ENCODE results near the gene RITA1. TPM values are rescaled to one million over a fixed set of nuclear protein-coding genes. Genes with fewer than 3 reads are reported as not detected.

RITA1 gene
- total RNA-seq, 1 experiment from 2014 or later = 20.7 TPM

- POLR2A ChIA-PET = no interaction called here
- Histone ChIP-seq H3K9ac (ENCODE audit: low read length) (no peak overlapping the region), H3K9me2 (ENCODE audit: insufficient read depth) (no peaks in the 10 kb centered on the region), H3K27me3 (ENCODE audit: insufficient read depth, low read length) (no peaks in the 10 kb centered on the region), H3K79me2 (ENCODE audit: insufficient read depth, low read length) (no peaks in the 10 kb centered on the region), H3K27ac (ENCODE audit: low read depth, low read length) (no peak overlapping the region), H2AFZ (ENCODE audit: low read depth, low read length, poor library complexity, severe bottlenecking) (no peak overlapping the region), H3K4me3 (replicated peaks in 1 of 2; ENCODE audit: low read depth in 1 of 2, low read length in 2 of 2) (no peak overlapping the region), H3K4me1 (ENCODE audit: control insufficient read depth in 1 of 2, insufficient read depth in 2 of 2, low read length in 2 of 2) (peaks cover 14 to 28% of the 10 kb centered on the region in 2 experiments), H4K20me1 (ENCODE audit: insufficient read depth) (no peaks in the 10 kb centered on the region), H3K36me3 (ENCODE audit: control insufficient read depth in 1 of 2, insufficient read depth in 2 of 2, low read length in 2 of 2) (no peaks in the 10 kb centered on the region), H3K9me3 (ENCODE audit: control insufficient read depth in 1 of 2, insufficient read depth in 1 of 2, low read depth in 1 of 2, low read length in 2 of 2) (no peaks in the 10 kb centered on the region), H3K4me2 (ENCODE audit: low read length) (no peak overlapping the region)
- CTCF ChIA-PET = no interaction called here
- TF ChIP-seq CBX3 (IDR thresholded peaks at IDR 0.05; ENCODE audit: low read depth) (0 out of 2 replicates have a peak, but pooled peaks have one; percentile 23), RAD21 (IDR thresholded peaks at IDR 0.05; ENCODE audit: low read depth) (no peak)
- no TSS peak for BruUV-seq (replicated peaks)
- intact Hi-C loops (cut with micrococcal nuclease) = no loop called here
- RAD21 ChIA-PET (ENCODE audit: low non-redundant PET in 1 of 2, low total read pairs in 2 of 2, uncharacterized antibody in 2 of 2, unreplicated experiment in 2 of 2) = no interaction called here
- no peak for ATAC-seq
- no peak for DNase-seq (ENCODE audit: low read depth, low spot score)
Measured at GRCh38 chr12:113146999-113147398, 38.5 kb upstream of the RITA1 start.

GRCh38 chr12:113149361-113150150 lies 36.0 kb upstream of the RITA1 start, which contains the start of gene CFAP73:
TSS of gene CFAP73 (plus strand) at chr12:113149724. CDS start at chr12:113149858, 134 bp downstream.
- no peak for TF ChIP-seq SIN3A (IDR thresholded peaks at IDR 0.05; ENCODE audit: low read depth)
- no peak for TF ChIP-seq ELF1 (IDR thresholded peaks at IDR 0.05; ENCODE audit: borderline replicate concordance, low read depth)
- no peak for TF ChIP-seq POLR2AphosphoS5 (IDR thresholded peaks at IDR 0.05; ENCODE audit: low read depth, low read length)
- no peak for TF ChIP-seq EZH2phosphoT487 (IDR thresholded peaks at IDR 0.05; ENCODE audit: borderline replicate concordance)
- no peak for TF ChIP-seq JUND (IDR thresholded peaks at IDR 0.05)
- TF ChIP-seq CBX3 (IDR thresholded peaks at IDR 0.05; ENCODE audit: low read depth) = no peak
- no peak for TF ChIP-seq TCF7L2 (IDR thresholded peaks at IDR 0.05; ENCODE audit: borderline replicate concordance, extremely low read depth, insufficient read depth, insufficient read length)
- TF ChIP-seq RAD21 (IDR thresholded peaks at IDR 0.05; ENCODE audit: low read depth) = no peak
- no peak for TF ChIP-seq EZH2 (IDR thresholded peaks at IDR 0.05)
- no peak for TF ChIP-seq ATF3 (IDR thresholded peaks at IDR 0.05)
- TF ChIP-seq REST (IDR thresholded peaks at IDR 0.05; ENCODE audit: low read depth) = no peak
- RAD21 ChIA-PET (ENCODE audit: low non-redundant PET in 1 of 2, low total read pairs in 2 of 2, uncharacterized antibody in 2 of 2, unreplicated experiment in 2 of 2) = interaction anchor here (0.6 kb wide), 2 partner anchors 14 to 157 kb away, joined by 3 read pairs; partner anchors contain the start of gene RASAL1 (in 1 of the 2)
- ATAC-seq = peak; percentile 81

More at GRCh38 chr12:113149361-113150150, 36.0 kb upstream of the RITA1 start, which contains the start of gene CFAP73:
- no peaks in the 10 kb centered on the region for H3K9me2 ChIP-seq (ENCODE audit: insufficient read depth)
- intact Hi-C loops (cut with micrococcal nuclease) = no loop called here
- peak within 1 kb of the TSS; percentile 48 for H3K9ac ChIP-seq (ENCODE audit: low read length)
- no TSS peak for BruUV-seq (replicated peaks)
- peak within 1 kb of the TSS; percentile 16 to 36 for H3K4me3 ChIP-seq (replicated peaks in 1 of 2; ENCODE audit: low read depth in 1 of 2, low read length in 2 of 2)
- POLR2A ChIA-PET = no interaction called here
- CTCF ChIA-PET = interaction anchor here (1.1 to 1.3 kb wide), 3 partner anchors 14 to 157 kb away, joined by 3 to 5 read pairs (median 3); partner anchors contain the start of gene RASAL1
- H2AFZ ChIP-seq (ENCODE audit: low read depth, low read length, poor library complexity, severe bottlenecking) = peak within 1 kb of the TSS; percentile 97
- H3K4me1 ChIP-seq (ENCODE audit: control insufficient read depth in 1 of 2, insufficient read depth in 2 of 2, low read length in 2 of 2) = peaks cover 19 to 36% of the 10 kb centered on the region in 2 experiments
- no peaks in the 10 kb centered on the region for H3K79me2 ChIP-seq (ENCODE audit: insufficient read depth, low read length)
- H3K4me2 ChIP-seq (ENCODE audit: low read length) = peak within 1 kb of the TSS; percentile 75
- no peaks in the 10 kb centered on the region for H3K9me3 ChIP-seq (ENCODE audit: control insufficient read depth in 1 of 2, insufficient read depth in 1 of 2, low read depth in 1 of 2, low read length in 2 of 2)
- H4K20me1 ChIP-seq (ENCODE audit: insufficient read depth) = no peaks in the 10 kb centered on the region
- H3K27ac ChIP-seq (ENCODE audit: low read depth, low read length) = 0 out of 2 replicates have a peak within 1 kb of the TSS, but pooled peaks have one; percentile 5
- H3K36me3 ChIP-seq (ENCODE audit: control insufficient read depth in 1 of 2, insufficient read depth in 2 of 2, low read length in 2 of 2) = no peaks in the 10 kb centered on the region
- H3K27me3 ChIP-seq (ENCODE audit: insufficient read depth, low read length) = no peaks in the 10 kb centered on the region
- peak; percentile 62 for DNase-seq (ENCODE audit: low read depth, low spot score)
